Activated CD8-positive, alpha-beta memory T cell treated with anti-CD3 and anti-CD28 coated beads for 36 hours (primary cell): Measurements from ENCODE around the gene NCOA3. TPM values are rescaled to one million over a fixed set of nuclear protein-coding genes. Genes with fewer than 3 reads are reported as not detected.
"Not testable (repeated sequence)": the region's sequence is repeated elsewhere in the genome, so short reads cannot be mapped to it uniquely, and the experiment has no call there.

ENCODE experiments used
- CTCF ChIA-PET: fragments of 350-600 bp; sonication (Branson Sonifier 250); formaldehyde crosslinking; loops from one replicate; lab custom pipeline; 2021; ENCODE audit warnings: antibody characterized with exemption; lab: Charles Lee
- POLR2A ChIA-PET: fragments of 350-600 bp; sonication (Branson Sonifier 250); formaldehyde crosslinking; loops from one replicate; lab custom pipeline; 2021; ENCODE audit warnings: antibody characterized with exemption; lab: Charles Lee
- total RNA-seq, 2 experiments: library from RNA; stranded (reverse); gene quantifications; one replicate each; pipeline ENCODE4 v1.2.3, GENCODE V29; 2021

The NCOA3 gene
- total RNA-seq = 10 to 100 TPM; 77.1 to 86.2 TPM

GRCh38 chr20:47501482-47502270, at the start of gene NCOA3:
Gene NCOA3 (plus strand): TSS chr20:47501887. CDS start chr20:47622248, 120,361 bp downstream.
- ChIA-PET POLR2A (interaction anchor here (0.6 to 4.4 kb wide), 12 partner anchors 8 to 146 kb away, joined by 3 to 37 read pairs (median 4); no protein-coding TSS in a partner anchor), CTCF (interaction anchor here (1.0 to 5.1 kb wide), 8 partner anchors 9 to 119 kb away, joined by 3 to 24 read pairs (median 6); no protein-coding TSS in a partner anchor)

- ChIA-PET POLR2A (interaction anchor here (0.9 kb wide), 1 partner anchor 49 kb away, joined by 3 read pairs; no protein-coding TSS in a partner anchor), CTCF (interaction anchor here (0.6 to 4.1 kb wide), 8 partner anchors 9 to 69 kb away, joined by 3 to 15 read pairs (median 4); partner anchors contain the start of gene NCOA3)
Observed at GRCh38 chr20:47452736-47453161, 48.9 kb upstream of the NCOA3 start.

- ChIA-PET CTCF (interaction anchor here (0.6 to 4.1 kb wide), 8 partner anchors 9 to 69 kb away, joined by 3 to 15 read pairs (median 4); partner anchors contain the start of gene NCOA3), POLR2A (interaction anchor here (0.9 kb wide), 1 partner anchor 48 kb away, joined by 3 read pairs; no protein-coding TSS in a partner anchor)
Observed at GRCh38 chr20:47453167-47453782, 48.4 kb upstream of the NCOA3 start.

- POLR2A ChIA-PET = interaction anchor here (0.6 to 4.7 kb wide), 2 partner anchors 47 to 51 kb away, joined by 7 to 15 read pairs; partner anchors contain the start of gene NCOA3
- CTCF ChIA-PET = interaction anchor here (0.9 to 4.1 kb wide), 2 partner anchors 33 to 47 kb away, joined by 3 to 15 read pairs; partner anchors contain the start of gene NCOA3
Observed at GRCh38 chr20:47454298-47455132, 47.2 kb upstream of the NCOA3 start.

- ChIA-PET CTCF (interaction anchor here (0.9 to 4.1 kb wide), 3 partner anchors 32 to 110 kb away, joined by 3 to 15 read pairs (median 3); partner anchors contain the start of gene NCOA3), POLR2A (interaction anchor here (0.6 to 4.7 kb wide), 2 partner anchors 46 to 52 kb away, joined by 7 to 15 read pairs; partner anchors contain the start of gene NCOA3)
Observed at GRCh38 chr20:47455133-47456040, 46.3 kb upstream of the NCOA3 start.

DNA sequence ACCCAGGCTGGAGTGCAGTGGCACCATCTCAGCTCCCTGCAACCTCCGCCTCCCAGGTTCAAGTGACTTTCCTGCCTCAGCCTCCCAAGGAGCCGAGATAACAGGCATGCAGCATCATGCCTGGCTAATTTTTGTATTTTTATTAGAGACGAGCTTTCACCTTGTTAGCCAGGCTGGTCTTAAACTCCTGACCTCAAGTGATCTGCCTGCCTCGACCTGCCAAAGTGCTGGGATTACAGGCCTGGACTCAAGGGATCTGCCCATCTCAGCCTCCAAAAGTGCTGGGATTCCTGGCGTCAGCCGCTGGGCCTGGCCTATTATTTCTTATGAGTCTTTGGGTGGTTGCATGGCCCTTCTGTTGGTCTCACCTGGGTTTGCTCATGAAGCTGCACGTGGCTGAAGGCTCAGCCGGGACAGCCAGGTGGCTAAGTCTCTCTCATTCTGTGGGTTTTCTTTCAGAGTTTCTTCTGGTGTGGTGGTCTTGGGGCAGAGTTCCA, 45.6 kb upstream of the NCOA3 start:
- ChIA-PET POLR2A (interaction anchor here (0.8 to 4.7 kb wide), 2 partner anchors 30 to 45 kb away, joined by 3 to 15 read pairs; partner anchors contain the start of gene NCOA3), CTCF (interaction anchor here (0.8 to 4.1 kb wide), 3 partner anchors 24 to 109 kb away, joined by 3 to 15 read pairs (median 4); no protein-coding TSS in a partner anchor)

DNA sequence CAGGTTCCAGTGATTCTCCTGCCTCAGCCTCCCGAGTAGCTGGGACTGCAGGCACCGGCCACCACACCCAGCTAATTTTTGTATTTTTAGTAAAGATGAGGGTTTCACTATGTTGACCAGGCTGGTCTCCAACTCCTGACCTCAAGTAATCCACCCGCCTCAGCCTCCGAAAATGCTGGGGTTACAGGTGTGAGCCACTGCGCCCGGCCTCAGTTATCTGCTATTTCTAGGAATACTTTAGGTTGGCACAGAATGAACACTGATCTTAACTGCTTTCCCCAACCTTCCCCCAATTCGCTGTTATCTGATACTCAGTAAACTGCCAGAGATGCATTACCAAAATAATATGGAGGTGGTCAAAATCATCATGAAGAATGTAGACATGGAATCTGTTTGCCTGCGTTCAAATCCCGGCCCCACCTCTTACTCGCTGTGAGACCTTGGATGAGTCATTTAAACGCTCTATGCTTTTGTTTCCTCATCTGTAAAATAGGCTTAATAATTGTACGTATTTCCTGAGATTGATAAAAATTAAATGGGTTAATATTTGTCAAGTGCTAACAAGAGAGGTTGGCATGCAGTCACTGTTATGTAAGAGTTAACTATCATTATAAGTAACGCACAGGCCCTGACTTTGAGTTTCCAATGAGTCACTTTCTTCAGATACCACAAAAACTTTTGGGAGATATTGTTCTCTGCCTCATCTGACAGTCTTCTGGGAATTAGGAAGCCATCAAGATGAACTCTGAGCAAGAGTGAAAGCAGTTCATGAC, 44.5 kb upstream of the NCOA3 start:
- ChIA-PET POLR2A (interaction anchor here (0.7 to 4.7 kb wide), 3 partner anchors 30 to 44 kb away, joined by 6 to 15 read pairs (median 11); partner anchors contain the start of gene NCOA3), CTCF (interaction anchor here (0.8 to 4.1 kb wide), 2 partner anchors 30 kb away, joined by 3 to 15 read pairs; no protein-coding TSS in a partner anchor)

GRCh38 chr20:47458280-47459050, 43.2 kb upstream of the NCOA3 start:
- POLR2A ChIA-PET = interaction anchor here (1.5 to 4.7 kb wide), 2 partner anchors 29 to 43 kb away, joined by 11 to 15 read pairs; partner anchors contain the start of gene NCOA3
- CTCF ChIA-PET = interaction anchor here (0.6 to 1.3 kb wide), 5 partner anchors 16 to 74 kb away, joined by 3 to 4 read pairs (median 3); no protein-coding TSS in a partner anchor

GRCh38 chr20:47459344-47460073, 42.2 kb upstream of the NCOA3 start:
- ChIA-PET CTCF (interaction anchor here (0.6 to 1.3 kb wide), 2 partner anchors 27 to 34 kb away, joined by 3 to 4 read pairs; no protein-coding TSS in a partner anchor), POLR2A (interaction anchor here (0.6 kb wide), 1 partner anchor 149 kb away, joined by 13 read pairs; no protein-coding TSS in a partner anchor)

- CTCF ChIA-PET, POLR2A ChIA-PET: not testable (repeated sequence)
Observed at GRCh38 chr20:47460761-47461112, 41.0 kb upstream of the NCOA3 start.

DNA sequence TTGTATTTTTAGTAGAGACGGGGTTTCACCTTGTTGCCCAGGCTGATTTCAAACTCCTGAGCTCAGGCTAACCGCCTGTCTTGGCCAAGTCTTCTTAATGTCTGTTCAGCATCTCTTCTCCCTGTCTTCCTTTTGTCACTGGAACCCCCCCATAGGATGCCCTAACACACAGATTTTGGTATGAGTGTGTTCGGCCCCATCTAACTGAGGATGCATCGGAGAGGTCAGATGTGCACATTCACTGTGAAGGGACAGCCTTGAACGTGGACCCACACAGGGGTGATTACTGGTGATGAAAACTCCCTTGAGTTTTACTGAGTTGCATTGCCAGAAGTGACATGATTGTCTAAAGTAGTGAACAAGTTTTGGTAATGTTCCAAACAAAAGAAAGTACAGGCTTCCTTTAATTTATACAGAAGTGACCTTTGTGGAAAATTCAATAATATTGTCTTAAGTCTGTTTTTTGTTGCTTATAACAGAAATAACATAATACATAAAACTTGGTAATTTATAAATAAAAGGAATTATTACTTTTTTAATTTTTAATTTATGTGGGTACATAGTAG, 40.5 kb upstream of the NCOA3 start:
- ChIA-PET CTCF (no interaction called here), POLR2A (no interaction called here)

DNA sequence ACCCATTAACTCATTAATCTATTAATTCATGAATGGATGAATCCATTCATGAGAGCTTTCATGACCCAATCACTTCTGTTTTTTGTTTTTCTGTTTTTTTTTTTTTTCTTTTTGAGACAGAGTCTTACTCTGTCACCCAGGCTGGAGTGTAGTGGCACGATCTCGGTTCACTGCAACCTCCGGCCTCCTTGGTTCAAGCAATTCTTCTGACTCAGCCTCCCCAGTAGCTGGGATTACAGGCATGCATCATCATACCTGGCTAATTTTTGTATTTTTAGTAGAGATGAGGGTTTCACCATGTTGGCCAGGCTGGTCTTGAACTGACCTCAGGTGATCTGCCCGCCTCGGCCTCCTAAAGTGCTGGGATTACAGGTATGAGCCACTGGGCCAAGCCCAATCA, 39.8 kb upstream of the NCOA3 start:
- POLR2A ChIA-PET, CTCF ChIA-PET: not testable (repeated sequence)

GRCh38 chr20:47464380-47465101, 37.1 kb upstream of the NCOA3 start:
- CTCF ChIA-PET = no interaction called here
- POLR2A ChIA-PET = no interaction called here
